Stimulated activated CD4-positive, alpha-beta T cell treated with anti-CD3 and anti-CD28 coated beads, Interleukin-4, amount 100 ng/mL, for 1 hour (primary cell): Measurements from ENCODE around the gene SIDT2.
"Not testable (repeated sequence)": the region's sequence is repeated elsewhere in the genome, so short reads cannot be mapped to it uniquely, and the experiment has no call there.

Experiments
- DNase-seq: peaks from one replicate; pipeline ENCODE4 v3.0.0-alpha.2; 2020

SIDT2 gene

GRCh38 chr11:117178210-117179034 is at the start of gene SIDT2:
Gene SIDT2, plus strand, starts transcription at chr11:117178743. Its CDS starts 521 bp downstream, at chr11:117179264.
- peak; percentile 88 for DNase-seq

GRCh38 chr11:117130396-117130795 is 48.1 kb upstream of the SIDT2 start:
- not testable (repeated sequence) for DNase-seq

- DNase-seq = no peak
Observed at GRCh38 chr11:117130879-117131278, 47.7 kb upstream of the SIDT2 start.

GRCh38 chr11:117134431-117134830 is 44.1 kb upstream of the SIDT2 start:
- DNase-seq = no peak

GRCh38 chr11:117134979-117135378 is 43.6 kb upstream of the SIDT2 start:
- not testable (repeated sequence) for DNase-seq

- DNase-seq = not testable (repeated sequence)
Observed at GRCh38 chr11:117137223-117138086, 41.1 kb upstream of the SIDT2 start.

GRCh38 chr11:117143390-117143789 is 35.2 kb upstream of the SIDT2 start:
- peak; percentile 22 for DNase-seq

- DNase-seq = peak; percentile 96
Observed at GRCh38 chr11:117143871-117144476, 34.6 kb upstream of the SIDT2 start, which contains the start of gene PAFAH1B2. Gene PAFAH1B2, plus strand, starts transcription at chr11:117144287. Its CDS starts 8,161 bp downstream, at chr11:117152448.

- peak; percentile 8 for DNase-seq
Observed at GRCh38 chr11:117144477-117145392, 33.8 kb upstream of the SIDT2 start.

- no peak for DNase-seq
Observed at GRCh38 chr11:117145393-117145761, 33.2 kb upstream of the SIDT2 start.

GRCh38 chr11:117146521-117146920 is 32.0 kb upstream of the SIDT2 start:
- no peak for DNase-seq

- no peak for DNase-seq
Observed at GRCh38 chr11:117152066-117152465, 26.5 kb upstream of the SIDT2 start.

- DNase-seq = no peak
Observed at GRCh38 chr11:117154468-117154867, 24.1 kb upstream of the SIDT2 start.

- no peak for DNase-seq
Observed at GRCh38 chr11:117157507-117157906, 21.0 kb upstream of the SIDT2 start.

- DNase-seq = no peak
Observed at GRCh38 chr11:117159892-117160291, 18.7 kb upstream of the SIDT2 start.

- DNase-seq = no peak
Observed at GRCh38 chr11:117160826-117161225, 17.7 kb upstream of the SIDT2 start.

- no peak for DNase-seq
Observed at GRCh38 chr11:117166491-117166890, 12.1 kb upstream of the SIDT2 start.

GRCh38 chr11:117169736-117170135 is 8.8 kb upstream of the SIDT2 start:
- no peak for DNase-seq

GRCh38 chr11:117170210-117170609 is 8.3 kb upstream of the SIDT2 start:
- DNase-seq = no peak

- DNase-seq = no peak
Observed at GRCh38 chr11:117171007-117171403, 7.5 kb upstream of the SIDT2 start.

- DNase-seq = no peak
Observed at GRCh38 chr11:117171404-117172061, 7.0 kb upstream of the SIDT2 start.
